BLaER1 treated with 17β-estradiol and CSF1 and Interleukin-3, amounts not matched to agents 10 nM and 100 nM (cell line): ENCODE data around the gene BHMT.
"Not testable (repeated sequence)": the region's sequence is repeated elsewhere in the genome, so short reads cannot be mapped to it uniquely, and the experiment has no call there.

Experiments used
- H3K27ac ChIP-seq, 11 experiments: shearing (Covaris generic); formaldehyde crosslinking; 2 replicates each; pipeline ENCODE4 v1.8.1; 2022
- H3K27me3 ChIP-seq, 11 experiments: shearing (Covaris generic); formaldehyde crosslinking; 2 replicates each; pipeline ENCODE4 v1.8.1; 2022
- H3K36me3 ChIP-seq, 11 experiments: shearing (Covaris generic); formaldehyde crosslinking; 2 replicates each; pipeline ENCODE4 v1.8.1; 2022
- H3K4me1 ChIP-seq, 10 experiments: shearing (Covaris generic); formaldehyde crosslinking; 2 replicates each; pipeline ENCODE4 v1.8.1; 2022
- H3K4me2 ChIP-seq, 11 experiments: shearing (Covaris generic); formaldehyde crosslinking; 2 replicates each; pipeline ENCODE4 v1.8.1; 2022
- H3K4me3 ChIP-seq, 10 experiments: shearing (Covaris generic); formaldehyde crosslinking; 2 replicates each; pipeline ENCODE4 v1.8.1; 2022
- H3K9ac ChIP-seq, 11 experiments: shearing (Covaris generic); formaldehyde crosslinking; 2 replicates each; pipeline ENCODE4 v1.8.1; 2022
- H3K9me3 ChIP-seq, 11 experiments: shearing (Covaris generic); formaldehyde crosslinking; replicated peaks in 1 of 11; 2 replicates each; pipeline ENCODE4 v1.8.1; 2022
- H4K20me1 ChIP-seq, 11 experiments: shearing (Covaris generic); formaldehyde crosslinking; 2 replicates each; pipeline ENCODE4 v1.8.1; 2022
- Cebpa-rat ChIP-seq, 11 experiments: shearing (Covaris generic); IDR thresholded peaks; 2 replicates each; pipeline ENCODE4 v1.8.1; 2022

BHMT gene

GRCh38 chr5:79151942-79152671, 40.5 kb downstream of the BHMT start:
- H3K9me3 ChIP-seq: no peaks in the 10 kb centered on the region
- no peaks in the 10 kb centered on the region for H4K20me1 ChIP-seq
- H3K27me3 ChIP-seq: no peaks in the 10 kb centered on the region
- H3K36me3 ChIP-seq: no peaks in the 10 kb centered on the region
- peaks cover 0 to 15% (median 9%) of the 10 kb centered on the region in 10 experiments; a peak in 12 of 20 replicates for H3K4me1 ChIP-seq
- no peak overlapping the region for H3K4me2 ChIP-seq
- no peak for TF ChIP-seq Cebpa-rat (IDR thresholded peaks at IDR 0.05)
- no peak overlapping the region for H3K9ac ChIP-seq
- H3K27ac ChIP-seq: no peak overlapping the region
- no peak overlapping the region for H3K4me3 ChIP-seq

DNA sequence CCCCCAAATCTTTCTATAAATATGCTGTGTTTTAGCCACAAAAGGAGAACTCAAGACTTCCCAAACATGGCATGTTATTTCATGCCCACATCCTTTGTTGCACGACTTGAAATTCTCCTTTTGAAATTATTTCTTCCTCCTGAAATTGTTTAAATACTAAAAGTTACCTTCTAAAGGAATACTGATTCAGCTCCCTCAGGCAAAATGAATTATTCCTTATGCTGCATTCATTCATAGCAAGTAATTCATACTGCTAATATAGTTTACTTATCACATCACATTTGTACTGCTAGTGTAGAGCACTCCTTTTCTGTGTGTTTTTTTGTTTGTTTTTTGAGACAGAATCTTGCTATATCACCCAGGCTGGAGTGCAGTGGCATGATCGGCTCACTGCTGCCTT, 45.7 kb downstream of the BHMT start:
- H3K27me3 ChIP-seq: no peaks in the 10 kb centered on the region
- TF ChIP-seq Cebpa-rat (IDR thresholded peaks at IDR 0.05): no peak
- H3K4me2 ChIP-seq: peak overlapping the region in 7 of 11 experiments; percentile 15 to 74 (median 68); a peak in 13 of 22 replicates
- peaks cover 0 to 32% (median 17%) of the 10 kb centered on the region in 10 experiments; a peak in 12 of 20 replicates for H3K4me1 ChIP-seq
- no peaks in the 10 kb centered on the region for H4K20me1 ChIP-seq
- H3K4me3 ChIP-seq: no peak overlapping the region
- no peaks in the 10 kb centered on the region for H3K9me3 ChIP-seq
- H3K27ac ChIP-seq: peak overlapping the region in 3 of 11 experiments; percentile 10 to 47 (median 34); a peak in 6 of 22 replicates
- H3K36me3 ChIP-seq: no peaks in the 10 kb centered on the region
- peak overlapping the region in 1 of 11 experiments; percentile 23; a peak in 1 of 22 replicates for H3K9ac ChIP-seq

DNA sequence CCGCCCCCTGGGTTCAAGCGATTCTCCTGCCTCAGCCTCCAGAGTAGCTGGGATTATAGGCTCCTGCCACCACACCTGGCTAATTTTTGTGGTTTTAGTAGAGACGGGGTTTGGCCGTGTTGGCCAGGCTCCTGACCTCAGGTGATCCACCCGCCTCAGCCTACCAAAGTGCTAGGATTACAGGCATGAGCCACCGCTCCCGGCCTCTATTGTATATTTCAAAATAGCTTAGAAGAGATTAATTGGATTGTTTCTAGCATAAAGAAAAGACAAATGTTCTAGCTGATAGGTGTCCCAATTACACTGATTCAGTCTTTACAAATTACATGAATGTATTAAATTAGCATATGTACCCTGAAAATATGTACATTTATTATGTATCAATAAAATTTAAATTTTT, 50.0 kb downstream of the BHMT start:
- not testable (repeated sequence) for H4K20me1 ChIP-seq, H3K9me3 ChIP-seq, H3K27me3 ChIP-seq, H3K9ac ChIP-seq, H3K27ac ChIP-seq, H3K4me3 ChIP-seq, H3K36me3 ChIP-seq, H3K4me2 ChIP-seq
- H3K4me1 ChIP-seq: peaks cover 0 to 23% (median 13%) of the 10 kb centered on the region in 10 experiments; a peak in 12 of 20 replicates

- TF ChIP-seq Cebpa-rat (IDR thresholded peaks at IDR 0.05): no peak
- Histone ChIP-seq H3K27ac (no peak overlapping the region), H3K27me3 (no peaks in the 10 kb centered on the region), H3K9ac (no peak overlapping the region), H3K4me2 (no peak overlapping the region), H3K4me1 (no peaks in the 10 kb centered on the region), H3K36me3 (no peaks in the 10 kb centered on the region), H4K20me1 (no peaks in the 10 kb centered on the region), H3K4me3 (no peak overlapping the region), H3K9me3 (peaks cover 0 to 4% (median 0%) of the 10 kb centered on the region in 11 experiments; a peak in 1 of 22 replicates)
These were observed 56.4 kb downstream of the BHMT start for GRCh38 chr5:79168031-79168430.

DNA sequence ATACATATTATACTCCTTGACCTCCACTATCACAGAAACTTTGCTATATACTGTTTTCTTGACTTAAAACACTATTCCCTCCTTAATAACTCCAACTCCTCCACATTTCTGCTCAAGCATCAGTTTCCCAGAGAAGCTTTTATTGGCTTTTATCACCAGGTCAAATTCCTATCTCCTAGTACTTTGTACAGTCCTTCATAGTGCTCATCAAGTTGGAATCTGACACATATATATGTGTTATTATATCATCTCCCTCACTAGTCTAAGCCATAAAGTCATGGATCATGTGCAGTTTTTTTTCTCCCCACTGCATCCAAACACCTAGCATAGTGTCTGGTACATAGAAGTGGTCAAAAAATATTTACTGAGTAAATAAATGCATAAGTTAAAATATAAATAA, 59.1 kb downstream of the BHMT start:
- no peak overlapping the region for H3K4me3 ChIP-seq
- H3K4me1 ChIP-seq: no peaks in the 10 kb centered on the region
- H3K9me3 ChIP-seq: no peaks in the 10 kb centered on the region
- H3K27me3 ChIP-seq: no peaks in the 10 kb centered on the region
- H4K20me1 ChIP-seq: no peaks in the 10 kb centered on the region
- no peak overlapping the region for H3K27ac ChIP-seq
- H3K9ac ChIP-seq: no peak overlapping the region
- H3K36me3 ChIP-seq: no peaks in the 10 kb centered on the region
- no peak overlapping the region for H3K4me2 ChIP-seq
- TF ChIP-seq Cebpa-rat (IDR thresholded peaks at IDR 0.05): no peak

- no peak overlapping the region for H3K4me2 ChIP-seq
- no peak overlapping the region for H3K4me3 ChIP-seq
- H3K9me3 ChIP-seq: no peaks in the 10 kb centered on the region
- no peaks in the 10 kb centered on the region for H4K20me1 ChIP-seq
- H3K36me3 ChIP-seq: no peaks in the 10 kb centered on the region
- H3K9ac ChIP-seq: no peak overlapping the region
- H3K27me3 ChIP-seq: no peaks in the 10 kb centered on the region
- TF ChIP-seq Cebpa-rat (IDR thresholded peaks at IDR 0.05): no peak
- H3K27ac ChIP-seq: no peak overlapping the region
- no peaks in the 10 kb centered on the region for H3K4me1 ChIP-seq
These were observed 60.1 kb downstream of the BHMT start for GRCh38 chr5:79171635-79172245.

DNA sequence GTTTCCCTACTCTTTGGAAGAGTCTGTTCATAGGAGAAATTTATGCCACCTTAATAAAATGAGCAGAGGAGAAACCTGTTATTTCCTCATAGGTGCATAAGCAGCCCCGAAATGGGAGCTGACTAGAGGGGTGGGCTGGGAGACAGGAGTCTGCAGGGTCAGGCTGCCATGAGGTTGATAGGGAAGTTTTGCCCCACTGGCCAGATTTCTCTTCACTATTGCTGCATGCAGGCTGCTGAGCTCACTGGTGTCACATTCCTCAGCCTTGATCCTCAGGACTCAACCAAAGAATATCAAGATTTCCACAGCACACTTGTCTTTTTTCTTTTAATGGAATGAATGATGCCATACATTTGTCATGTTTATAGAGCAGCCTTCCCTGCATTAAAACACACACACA, 60.7 kb downstream of the BHMT start:
- no peaks in the 10 kb centered on the region for H3K9me3 ChIP-seq
- H3K9ac ChIP-seq: no peak overlapping the region
- TF ChIP-seq Cebpa-rat (IDR thresholded peaks at IDR 0.05): no peak
- no peaks in the 10 kb centered on the region for H3K4me1 ChIP-seq
- no peak overlapping the region for H3K4me2 ChIP-seq
- no peak overlapping the region for H3K27ac ChIP-seq
- no peaks in the 10 kb centered on the region for H4K20me1 ChIP-seq
- H3K36me3 ChIP-seq: no peaks in the 10 kb centered on the region
- no peak overlapping the region for H3K4me3 ChIP-seq
- H3K27me3 ChIP-seq: no peaks in the 10 kb centered on the region

DNA sequence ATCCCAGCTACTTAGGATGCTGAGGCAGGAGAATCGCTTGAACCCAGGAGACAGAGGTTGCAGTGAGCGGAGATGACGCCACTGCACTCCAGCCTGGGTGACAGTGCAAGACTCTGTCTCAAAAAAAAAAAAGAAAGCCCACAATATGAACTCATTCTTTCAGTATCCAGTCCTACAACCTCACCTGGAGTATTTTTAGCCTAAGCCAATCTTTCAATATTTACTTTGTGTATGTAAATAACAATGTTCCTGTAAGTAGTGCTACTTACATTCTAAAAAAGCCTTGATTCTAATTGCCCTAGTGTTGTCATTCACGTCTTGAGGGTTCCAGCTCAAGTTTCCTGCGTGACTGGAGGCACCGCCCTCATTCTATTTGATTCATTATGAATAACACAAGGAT, 62.0 kb downstream of the BHMT start:
- Histone ChIP-seq H3K4me2 (no peak overlapping the region), H3K27me3 (no peaks in the 10 kb centered on the region), H4K20me1 (no peaks in the 10 kb centered on the region), H3K9me3 (no peaks in the 10 kb centered on the region), H3K36me3 (no peaks in the 10 kb centered on the region), H3K27ac (no peak overlapping the region), H3K9ac (no peak overlapping the region), H3K4me1 (no peaks in the 10 kb centered on the region), H3K4me3 (no peak overlapping the region)
- TF ChIP-seq Cebpa-rat (IDR thresholded peaks at IDR 0.05): no peak

DNA sequence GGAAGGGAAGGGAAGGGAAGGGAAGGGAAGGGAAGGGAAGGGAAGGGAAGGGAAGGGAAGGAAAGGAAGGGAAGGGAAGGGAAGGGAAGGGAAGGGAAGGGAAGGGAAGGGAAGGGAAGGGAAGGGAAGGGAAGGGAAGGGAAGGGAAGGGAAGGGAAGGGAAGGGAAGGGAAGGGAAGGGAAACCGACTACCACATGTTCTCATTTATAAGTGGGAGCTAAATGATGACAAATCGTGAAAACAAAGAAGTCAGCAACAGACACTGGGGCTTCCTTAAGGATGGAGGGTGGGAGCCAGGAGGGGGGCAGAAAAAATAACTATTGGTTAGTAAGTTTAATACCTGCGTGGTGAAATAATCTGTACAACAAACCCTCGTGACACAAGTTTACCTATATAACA, 68.8 kb downstream of the BHMT start:
- H4K20me1 ChIP-seq, H3K9ac ChIP-seq, H3K36me3 ChIP-seq, H3K4me3 ChIP-seq, H3K27me3 ChIP-seq, H3K4me2 ChIP-seq, H3K9me3 ChIP-seq, H3K27ac ChIP-seq: not testable (repeated sequence)
- H3K4me1 ChIP-seq: peaks cover 0 to 15% (median 0%) of the 10 kb centered on the region in 10 experiments; a peak in 1 of 20 replicates
